OCI-LY3 (cell line): ENCODE results near the gene ATP8A2.

Experiments
- H2AFZ ChIP-seq: fragments of 200-600, 300-600 bp; shearing (Covaris generic); 2 replicates; pipeline ENCODE4 v1.6.0; 2014; ENCODE audit warnings: antibody characterized with exemption, low read depth, low read length
- H3K27ac ChIP-seq: fragments of 200-600, 300-600 bp; sonication (generic); 2 replicates; pipeline ENCODE4 v1.5.1; 2014; ENCODE audit warnings: mild to moderate bottlenecking, low read length, moderate library complexity, mixed read lengths
- H3K27me3 ChIP-seq: fragments of 200-600, 300-600 bp; sonication (generic); 2 replicates; pipeline ENCODE4 v1.6.1; 2014; ENCODE audit warnings: low read depth, low read length, mixed read lengths
- H3K36me3 ChIP-seq: fragments of 200-600, 300-600 bp; sonication (generic); replicated peaks from 2 replicates; pipeline ENCODE3; 2014; ENCODE audit warnings: low read depth, low read length, mixed read lengths
- H3K4me1 ChIP-seq: fragments of 300-600, 200-600 bp; sonication (generic); 2 replicates; pipeline ENCODE4 v1.6.1; 2014; ENCODE audit warnings: low read length, mixed read lengths
- H3K4me2 ChIP-seq: fragments of 200-600, 300-600 bp; sonication (generic); 2 replicates; pipeline ENCODE4 v1.6.1; 2014; ENCODE audit warnings: low read length, mixed read lengths
- H3K4me3 ChIP-seq: fragments of 300-600, 200-600 bp; sonication (generic); 2 replicates; pipeline ENCODE4 v1.5.1; 2014; ENCODE audit warnings: antibody characterized with exemption, mild to moderate bottlenecking, low read length, moderate library complexity
- H3K79me2 ChIP-seq: fragments of 300-600, 200-600 bp; shearing (Covaris generic); 2 replicates; pipeline ENCODE4 v1.6.1; 2014; ENCODE audit warnings: mild to moderate bottlenecking, low read length, mixed read lengths
- H3K9ac ChIP-seq: fragments of 300-600, 200-600 bp; shearing (Covaris generic); 2 replicates; pipeline ENCODE4 v1.6.0; 2014; ENCODE audit warnings: mild to moderate bottlenecking, low read length, moderate library complexity
- H3K9me3 ChIP-seq: fragments of 200-600, 300-600 bp; shearing (Covaris generic); 2 replicates; pipeline ENCODE4 v1.6.1; 2014; ENCODE audit warnings: low read length, mixed read lengths; ENCODE audit not compliant: insufficient read depth
- H4K20me1 ChIP-seq: fragments of 200-600, 300-600 bp; sonication (generic); 2 replicates; pipeline ENCODE4 v1.6.1; 2016; ENCODE audit warnings: low read length, mixed read lengths; ENCODE audit not compliant: insufficient read depth
- CTCF ChIP-seq: fragments of 200-600, 300-600 bp; sonication (generic); IDR thresholded peaks from 2 replicates; pipeline ENCODE4 v1.5.1; 2014; ENCODE audit warnings: antibody characterized with exemption, low read length, low read depth
- EZH2phosphoT487 ChIP-seq: fragments of 200-600 bp; shearing (Covaris generic); IDR thresholded peaks from 2 replicates; pipeline ENCODE4 v1.6.1; 2018; ENCODE audit warnings: antibody characterized with exemption, mixed run types, low read depth

ATP8A2 gene

GRCh38 chr13:25778365-25778764 lies 406.6 kb downstream of the ATP8A2 start:
- H3K9ac ChIP-seq: no peak overlapping the region
- H3K36me3 ChIP-seq: no peaks in the 10 kb centered on the region
- H4K20me1 ChIP-seq: no peaks in the 10 kb centered on the region
- peak overlapping the region; percentile 80 for H3K4me2 ChIP-seq
- TF ChIP-seq CTCF (no peak), EZH2phosphoT487 (0 out of 2 replicates have a peak, but pooled peaks have one; percentile 51)
- H3K9me3 ChIP-seq: no peaks in the 10 kb centered on the region
- no peaks in the 10 kb centered on the region for H3K79me2 ChIP-seq
- peak overlapping the region; percentile 58 for H3K4me3 ChIP-seq
- H2AFZ ChIP-seq: no peak overlapping the region
- no peak overlapping the region for H3K27ac ChIP-seq
- peaks cover 21% of the 10 kb centered on the region for H3K4me1 ChIP-seq
- H3K27me3 ChIP-seq: peaks cover 14% of the 10 kb centered on the region

- Histone ChIP-seq H3K9ac (no peak overlapping the region), H3K27ac (no peak overlapping the region), H3K36me3 (no peaks in the 10 kb centered on the region), H3K9me3 (no peaks in the 10 kb centered on the region), H2AFZ (no peak overlapping the region), H3K4me1 (peaks cover 21% of the 10 kb centered on the region), H3K27me3 (peaks cover 14% of the 10 kb centered on the region), H4K20me1 (no peaks in the 10 kb centered on the region), H3K4me2 (peak overlapping the region; percentile 80), H3K4me3 (peak overlapping the region; percentile 58), H3K79me2 (no peaks in the 10 kb centered on the region)
- TF ChIP-seq EZH2phosphoT487 (no peak), CTCF (no peak)
Measured at GRCh38 chr13:25778808-25779305, 407.1 kb downstream of the ATP8A2 start.

- Histone ChIP-seq H3K9ac (no peak overlapping the region), H3K27me3 (peaks cover 6% of the 10 kb centered on the region; the same call in 1 of the 2 replicates), H3K36me3 (no peaks in the 10 kb centered on the region), H3K4me1 (peaks cover 31% of the 10 kb centered on the region), H3K27ac (no peak overlapping the region), H3K9me3 (peaks cover 3% of the 10 kb centered on the region; the same call in 1 of the 2 replicates), H3K4me2 (no peak overlapping the region), H3K79me2 (no peaks in the 10 kb centered on the region), H2AFZ (no peak overlapping the region), H4K20me1 (no peaks in the 10 kb centered on the region), H3K4me3 (no peak overlapping the region)
- TF ChIP-seq CTCF: no peak
- no peak for TF ChIP-seq EZH2phosphoT487
Measured at GRCh38 chr13:25783076-25783475, 411.3 kb downstream of the ATP8A2 start.

GRCh38 chr13:25783601-25784024 lies 411.8 kb downstream of the ATP8A2 start:
- H3K36me3 ChIP-seq: no peaks in the 10 kb centered on the region
- no peaks in the 10 kb centered on the region for H4K20me1 ChIP-seq
- no peak overlapping the region for H3K4me3 ChIP-seq
- peaks cover 6% of the 10 kb centered on the region; the same call in 1 of the 2 replicates for H3K27me3 ChIP-seq
- no peak overlapping the region for H3K27ac ChIP-seq
- H3K79me2 ChIP-seq: no peaks in the 10 kb centered on the region
- no peak overlapping the region for H3K4me2 ChIP-seq
- peaks cover 27% of the 10 kb centered on the region for H3K4me1 ChIP-seq
- TF ChIP-seq CTCF (no peak), EZH2phosphoT487 (no peak)
- no peak overlapping the region for H2AFZ ChIP-seq
- H3K9ac ChIP-seq: no peak overlapping the region
- H3K9me3 ChIP-seq: peaks cover 3% of the 10 kb centered on the region; the same call in 1 of the 2 replicates
